Stimulated activated CD8-positive, alpha-beta memory T cell treated with anti-CD3 and anti-CD28 coated beads, Interleukin-7, amount 100 ng/mL, for 1 hour (primary cell): Measurements from ENCODE around the gene AARS2.

ENCODE experiments used
- DNase-seq, 2 donors: peaks; one replicate each; pipeline ENCODE4 v3.0.0-alpha.2; 2020; ENCODE audit warnings: low read depth in 2 of 2

The AARS2 gene

GRCh38 chr6:44262467-44263353 is 50.4 kb downstream of the AARS2 start:
- DNase-seq: no peak

- no peak for DNase-seq
Observed at GRCh38 chr6:44261581-44261980, 51.6 kb downstream of the AARS2 start.

- DNase-seq: no peak
Observed at GRCh38 chr6:44260451-44261297, 52.5 kb downstream of the AARS2 start.

- DNase-seq: no peak
Observed at GRCh38 chr6:44260011-44260410, 53.1 kb downstream of the AARS2 start.

GRCh38 chr6:44258921-44259320 is 54.2 kb downstream of the AARS2 start:
- no peak for DNase-seq

- DNase-seq: no peak
Observed at GRCh38 chr6:44258325-44258863, 54.8 kb downstream of the AARS2 start.

- no peak for DNase-seq
Observed at GRCh38 chr6:44257753-44258324, 55.3 kb downstream of the AARS2 start.

- peak in 1 of 2 donors; percentile 36 for DNase-seq
Observed at GRCh38 chr6:44257025-44257752, 56.0 kb downstream of the AARS2 start, which contains the start of gene SLC35B2. TSS of gene SLC35B2 (minus strand) at chr6:44257528. CDS start at chr6:44257410, 118 bp downstream.

- no peak for DNase-seq
Observed at GRCh38 chr6:44256775-44257024, 56.4 kb downstream of the AARS2 start.

- no peak for DNase-seq
Observed at GRCh38 chr6:44255871-44256774, 57.0 kb downstream of the AARS2 start.

- DNase-seq: no peak
Observed at GRCh38 chr6:44255105-44255808, 57.9 kb downstream of the AARS2 start.

- no peak for DNase-seq
Observed at GRCh38 chr6:44254191-44255104, 58.7 kb downstream of the AARS2 start.

GRCh38 chr6:44253307-44254101 is 59.6 kb downstream of the AARS2 start:
- DNase-seq: no peak

GRCh38 chr6:44251576-44252524 is 61.3 kb downstream of the AARS2 start:
- no peak for DNase-seq

GRCh38 chr6:44250718-44251123 is 62.4 kb downstream of the AARS2 start:
- DNase-seq: no peak

- DNase-seq: no peak
Observed at GRCh38 chr6:44250067-44250717, 63.0 kb downstream of the AARS2 start.
